NK-92 (cell line): ENCODE results near the gene ETV2.
"Not testable (repeated sequence)": the region's sequence is repeated elsewhere in the genome, so short reads cannot be mapped to it uniquely, and the experiment has no call there.

Source experiments
- DNase-seq: peaks from one replicate; lab custom pipeline; 2025; ENCODE audit not compliant: unreplicated experiment; lab: John Stamatoyannopoulos, UW

ETV2 gene

DNA sequence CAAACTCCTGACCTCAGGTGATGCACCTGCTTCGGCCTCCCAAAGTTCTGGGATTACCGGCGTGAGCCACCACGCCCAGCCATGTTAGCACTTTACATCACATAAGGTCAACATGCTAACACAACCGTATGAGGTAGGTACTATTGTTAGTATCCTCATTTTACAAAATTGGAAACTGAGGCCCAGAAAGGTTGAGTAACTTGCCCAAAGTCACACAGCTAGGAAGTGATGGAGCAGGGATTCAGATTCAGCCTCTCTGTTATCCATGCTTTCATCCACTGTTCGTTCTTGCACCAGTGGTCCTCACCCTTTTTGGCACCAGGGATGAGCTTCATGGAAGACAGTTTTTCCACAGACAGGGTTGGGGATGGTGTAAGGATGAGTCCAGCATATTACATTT, 15.2 kb downstream of the ETV2 start:
- no peak for DNase-seq

DNA sequence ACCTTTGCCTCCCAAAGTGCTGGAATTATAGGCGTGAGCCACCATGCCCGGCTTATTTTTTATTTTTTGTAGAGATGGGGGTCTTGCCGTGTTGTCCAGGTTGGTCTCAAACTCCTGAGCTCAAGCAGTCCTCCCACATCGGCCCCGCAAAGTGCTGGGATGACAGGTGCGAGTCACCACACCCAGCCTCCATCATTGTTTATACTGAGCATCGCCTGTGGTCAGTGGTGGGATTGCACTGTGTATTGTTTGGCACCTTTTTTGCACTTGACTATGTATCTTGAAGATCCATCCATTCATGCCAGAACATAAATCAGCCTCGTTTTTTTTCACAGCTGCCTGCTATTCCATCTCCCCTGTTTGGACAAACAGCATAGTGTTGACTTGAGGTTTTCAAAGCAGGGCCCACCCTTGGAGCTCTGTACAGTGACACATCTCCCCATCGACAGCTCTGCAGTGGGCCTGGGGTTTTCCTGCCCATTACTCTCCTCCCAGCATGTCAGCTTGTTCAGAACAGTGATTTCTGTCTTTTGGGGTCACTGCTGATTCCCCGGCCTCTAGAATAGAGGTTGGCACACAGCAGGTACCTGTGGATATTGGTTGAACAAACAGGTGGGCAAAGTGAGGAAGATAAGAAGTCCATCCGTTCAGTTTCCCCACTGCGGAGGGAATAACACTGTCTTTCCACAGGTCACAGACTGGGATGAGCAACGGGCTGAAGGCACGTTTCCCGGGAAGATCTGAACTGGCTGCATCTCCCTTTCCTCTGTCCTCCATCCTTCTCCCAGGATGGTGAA, 16.6 kb downstream of the ETV2 start:
- no peak for DNase-seq

DNA sequence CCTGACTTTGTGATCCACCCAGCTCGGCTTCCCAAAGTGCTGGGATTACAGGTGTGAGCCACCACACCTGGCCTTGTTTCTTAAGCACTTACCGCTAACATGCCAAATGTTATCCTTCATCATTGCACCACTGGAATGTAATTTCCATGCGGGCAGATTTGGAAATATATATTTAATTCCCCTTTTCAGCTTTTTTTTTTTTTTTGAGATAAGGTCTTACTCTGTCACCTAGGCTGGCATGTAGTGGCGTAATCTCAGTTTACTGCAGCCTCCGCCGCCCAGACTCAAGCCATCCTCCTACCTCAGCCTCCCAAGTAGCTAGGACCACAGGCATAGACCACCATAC, 20.4 kb downstream of the ETV2 start:
- DNase-seq = no peak

DNA sequence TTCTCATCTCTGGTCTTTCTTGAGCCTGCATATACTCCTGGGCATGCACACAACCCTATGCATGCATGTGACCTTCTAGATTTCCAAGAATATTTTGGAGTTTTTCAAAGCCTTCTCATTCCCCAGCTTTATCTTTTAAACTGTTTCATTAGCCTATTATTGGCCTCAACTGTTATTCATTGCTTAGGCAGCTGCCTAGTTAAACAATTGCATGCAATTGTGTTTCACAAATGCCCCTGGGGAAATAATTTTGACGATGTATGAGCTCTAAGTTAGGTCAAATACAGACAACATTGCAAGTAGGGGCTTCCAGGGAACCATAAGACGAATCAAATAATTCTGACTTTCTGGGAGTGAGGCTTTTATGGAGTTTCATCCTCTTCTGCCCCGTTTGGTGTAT, 22.4 kb downstream of the ETV2 start:
- DNase-seq = no peak

DNA sequence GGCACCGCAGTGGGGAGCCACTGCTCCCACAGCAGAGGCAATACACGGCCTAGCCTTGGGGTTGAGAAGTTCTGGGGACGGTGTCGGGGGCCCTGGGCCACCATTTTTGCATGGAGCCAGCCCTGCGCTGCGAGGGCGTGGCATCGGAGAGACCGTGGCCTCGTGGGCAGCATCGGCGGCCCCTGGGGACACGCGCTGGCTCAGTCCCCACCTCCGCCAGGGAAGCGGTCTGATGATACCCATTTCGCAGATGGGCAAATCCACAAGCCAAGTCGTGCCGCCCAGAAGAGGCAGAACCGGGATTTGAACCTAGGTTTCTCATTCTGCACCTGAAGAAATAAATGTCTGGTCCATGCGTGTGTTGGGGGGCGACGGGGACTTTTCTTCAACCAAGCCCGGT, 23.6 kb downstream of the ETV2 start:
- no peak for DNase-seq

DNA sequence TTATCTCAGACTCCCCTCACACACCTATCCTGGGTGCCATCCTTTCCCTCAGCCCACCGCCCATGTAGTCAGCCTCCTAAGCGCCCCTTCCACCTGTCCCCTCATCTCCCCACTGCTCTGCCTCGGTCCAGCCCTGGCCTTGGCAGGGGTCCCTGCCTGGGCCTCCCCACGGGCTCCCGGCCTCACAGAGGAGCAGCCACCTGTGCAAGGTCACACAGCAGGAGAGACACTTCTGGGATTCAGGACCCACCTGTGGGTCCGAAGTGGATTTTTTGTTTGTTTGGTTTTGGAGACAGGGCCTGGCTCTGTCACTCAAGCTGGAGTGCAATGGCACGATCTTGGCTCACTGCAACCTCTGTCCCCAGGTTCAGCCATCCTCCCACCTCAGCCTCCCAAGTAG, 24.1 kb downstream of the ETV2 start:
- no peak for DNase-seq

DNA sequence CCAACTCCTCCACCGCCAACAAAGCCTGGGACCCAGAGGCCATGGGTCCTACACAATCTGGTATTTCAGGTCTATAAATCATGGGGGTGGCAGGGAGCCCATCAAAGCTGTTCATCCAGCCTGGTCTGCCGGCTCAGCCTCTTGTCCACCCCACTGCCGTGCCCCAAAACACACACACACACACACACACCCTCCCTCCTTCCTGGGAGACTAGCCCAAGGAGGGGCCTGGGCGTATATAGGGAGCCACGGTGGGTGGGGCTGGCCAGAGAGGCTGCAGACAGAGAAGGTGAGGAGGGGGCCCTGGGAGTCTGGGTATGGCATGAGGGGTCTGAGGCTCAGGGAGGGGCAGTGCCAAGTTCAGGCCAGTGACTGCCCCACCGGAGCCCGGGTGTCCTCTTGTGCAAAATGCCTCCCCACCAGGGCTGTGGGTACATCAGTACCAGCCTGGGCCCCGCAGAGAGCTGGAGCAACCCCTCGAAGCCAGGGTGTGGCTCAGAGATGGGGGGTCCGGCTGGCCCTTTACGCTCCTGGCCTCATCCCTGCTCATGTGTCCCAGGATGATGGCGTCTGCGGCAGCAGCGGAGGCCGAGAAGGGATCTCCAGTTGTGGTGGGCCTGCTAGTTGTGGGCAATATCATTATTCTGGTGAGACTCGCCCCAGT, 24.8 kb downstream of the ETV2 start, which contains the start of gene UPK1A:
Gene UPK1A, plus strand, starts transcription at position 267 of the 663 bp plus-strand sequence. Its CDS starts 296 bp downstream, at position 563.
- no peak for DNase-seq

DNA sequence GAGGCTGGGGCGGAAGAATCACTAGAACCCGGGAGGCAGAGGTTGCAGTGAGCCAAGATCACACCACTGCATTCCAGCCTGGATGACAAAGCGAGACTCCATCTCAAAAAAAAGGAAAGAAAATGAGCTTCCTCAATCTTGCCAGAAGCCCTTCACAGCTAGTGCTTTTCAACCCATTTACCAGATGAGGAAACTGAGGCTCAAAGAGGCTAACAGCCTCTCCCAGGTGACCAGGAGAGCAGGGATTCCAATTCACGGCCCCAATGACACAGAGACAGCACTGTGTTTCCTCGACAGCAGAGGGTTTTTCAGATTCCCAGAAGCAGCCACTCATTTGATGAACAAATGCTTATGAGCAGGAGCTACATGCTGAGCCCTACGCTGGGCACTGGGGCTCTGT, 28.0 kb downstream of the ETV2 start:
- no peak for DNase-seq

DNA sequence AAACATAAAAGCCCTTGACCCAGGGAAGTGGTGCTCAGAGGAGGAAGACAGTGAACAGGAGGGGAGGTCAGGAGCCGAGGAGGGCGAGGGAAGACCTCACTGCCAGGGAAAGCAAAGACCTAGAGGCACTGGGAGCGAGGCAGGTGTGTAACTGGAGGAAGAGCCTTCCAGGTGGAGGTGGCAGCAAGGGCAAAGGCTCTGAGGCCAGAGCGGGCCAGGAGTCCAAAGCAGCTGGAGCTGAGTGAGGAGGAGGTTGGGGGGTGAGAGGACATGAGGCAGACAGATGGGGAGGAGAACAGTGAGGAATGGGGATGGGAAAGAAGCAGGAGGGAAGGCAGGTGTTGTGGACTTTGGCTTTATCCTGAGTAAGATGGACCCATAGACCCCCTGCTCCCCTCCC, 28.4 kb downstream of the ETV2 start:
- no peak for DNase-seq

DNA sequence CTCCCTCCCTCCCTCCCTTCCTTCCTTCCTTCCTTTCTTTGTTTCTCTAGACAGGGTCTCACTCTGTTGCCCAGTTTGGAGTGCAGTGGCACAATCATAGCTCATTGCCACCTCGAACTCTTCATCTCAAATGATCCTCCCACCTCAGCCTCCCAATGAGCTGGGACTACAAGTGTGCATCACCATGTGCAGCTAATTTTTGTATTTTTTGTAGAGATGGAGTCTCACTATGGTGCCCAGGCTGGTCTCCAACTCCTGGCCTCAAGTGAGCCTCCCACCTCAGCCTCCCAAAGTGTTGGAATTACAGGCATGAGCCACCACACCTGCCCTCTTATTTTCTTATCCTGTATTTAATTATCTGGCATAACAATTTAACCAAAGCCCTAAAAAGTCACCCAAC, 29.1 kb downstream of the ETV2 start:
- DNase-seq = no peak

DNA sequence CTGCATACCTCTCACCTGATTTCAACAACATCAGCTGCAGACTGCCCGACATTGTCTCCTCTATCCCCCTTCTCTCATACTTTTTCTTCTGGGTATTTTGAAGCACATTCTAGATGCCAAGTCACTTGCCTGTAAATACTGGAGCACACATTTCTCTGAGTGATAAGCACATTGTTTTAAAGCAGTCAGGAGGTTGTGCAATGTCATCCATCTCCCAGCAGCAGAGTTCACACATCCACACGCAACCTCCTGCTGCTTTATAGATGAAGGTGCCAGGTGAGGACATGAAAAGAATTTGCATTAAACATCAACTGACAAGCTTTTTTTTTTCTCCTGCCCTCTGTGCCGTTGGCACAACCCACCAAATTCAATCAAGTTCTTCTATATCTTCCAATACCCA, 30.3 kb downstream of the ETV2 start:
- DNase-seq = no peak

DNA sequence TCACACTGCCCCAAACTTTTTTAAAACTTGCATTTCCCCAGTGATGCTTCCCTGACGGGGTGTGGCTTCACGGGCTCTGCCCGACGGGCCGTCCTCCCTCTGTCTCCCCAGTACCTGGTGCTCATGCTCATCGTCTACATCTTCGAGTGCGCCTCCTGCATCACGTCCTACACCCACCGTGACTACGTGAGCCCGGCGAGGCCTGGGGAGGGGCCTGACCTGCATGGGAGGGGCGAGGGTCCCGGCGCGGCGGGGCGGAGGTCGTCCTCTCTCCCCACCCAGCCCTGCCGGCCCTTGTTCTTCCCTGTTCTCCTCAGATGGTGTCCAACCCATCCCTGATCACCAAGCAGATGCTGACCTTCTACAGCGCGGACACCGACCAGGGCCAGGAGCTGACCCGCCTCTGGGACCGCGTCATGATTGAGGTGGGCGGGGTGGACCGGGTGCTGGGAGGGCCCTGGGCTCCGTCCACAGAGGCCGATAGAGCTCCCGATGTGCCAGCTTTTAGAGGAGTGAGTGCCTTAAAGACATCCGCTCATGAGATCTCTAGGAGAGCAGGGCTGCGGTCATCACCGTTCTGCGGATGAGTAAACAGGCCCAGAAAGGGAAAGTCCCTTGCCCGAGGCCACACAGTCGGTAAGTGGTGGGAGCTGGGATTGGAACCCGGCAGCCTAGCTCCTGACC, 31.7 kb downstream of the ETV2 start:
- no peak for DNase-seq

DNA sequence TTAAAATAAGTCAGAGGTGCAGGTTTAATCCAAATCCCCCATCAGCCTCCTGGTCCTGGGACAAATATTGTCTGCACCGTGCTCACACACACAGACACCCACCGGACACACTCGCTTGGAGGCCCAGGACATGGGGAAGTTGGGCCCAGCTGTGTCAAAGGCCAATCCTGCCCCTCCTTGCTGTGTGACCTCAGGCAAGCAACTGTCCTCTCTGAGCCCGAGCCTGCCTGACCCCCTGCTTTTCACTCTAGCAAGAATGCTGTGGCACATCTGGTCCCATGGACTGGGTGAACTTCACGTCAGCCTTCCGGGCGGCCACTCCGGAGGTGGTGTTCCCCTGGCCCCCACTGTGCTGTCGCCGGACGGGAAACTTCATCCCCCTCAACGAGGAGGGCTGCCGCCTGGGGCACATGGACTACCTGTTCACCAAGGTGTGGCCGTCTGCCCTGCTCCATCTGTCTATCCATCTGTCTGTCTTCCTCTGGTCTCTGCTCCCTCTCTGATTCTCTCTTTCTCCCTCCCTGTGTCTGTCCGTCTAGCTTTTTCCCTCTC, 34.1 kb downstream of the ETV2 start:
- no peak for DNase-seq

DNA sequence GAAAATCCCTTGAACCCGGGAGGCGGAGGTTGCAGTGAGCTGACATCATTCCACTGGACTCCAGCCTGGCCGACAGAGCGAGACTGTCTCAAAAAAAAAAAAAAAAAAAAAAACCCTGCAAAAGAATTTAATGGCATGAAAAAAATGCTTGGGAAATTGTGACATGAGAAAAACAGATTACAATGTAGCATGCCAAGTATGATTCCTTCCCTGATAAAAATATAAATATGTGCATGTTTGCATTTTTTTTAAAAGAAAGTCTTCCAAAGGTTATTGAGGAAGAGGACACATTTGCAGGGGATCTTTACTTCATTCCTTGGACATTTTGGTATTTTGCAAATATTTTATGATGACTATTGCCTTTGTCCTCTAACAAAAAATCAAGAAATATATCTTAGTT, 48.3 kb downstream of the ETV2 start:
- DNase-seq = no peak

DNA sequence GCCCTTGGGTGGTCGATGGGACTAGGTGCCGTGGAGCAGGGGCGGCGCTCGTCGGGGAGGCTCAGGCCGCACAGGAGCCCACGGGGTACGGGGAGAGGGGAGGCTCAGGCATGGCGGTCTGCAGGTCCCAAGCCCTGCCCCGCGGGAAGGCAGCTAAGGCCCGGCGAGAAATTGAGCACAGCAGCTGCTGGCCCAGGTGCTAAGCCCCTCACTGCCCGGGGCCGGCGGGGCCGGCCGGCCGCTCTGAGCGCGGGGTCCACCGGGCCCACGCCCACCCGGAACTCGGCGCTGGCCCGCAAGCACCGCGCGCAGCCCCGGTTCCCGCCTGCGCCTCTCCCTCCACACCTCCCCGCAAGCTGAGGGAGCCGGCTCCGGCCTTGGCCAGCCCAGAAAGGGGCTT, 49.6 kb downstream of the ETV2 start:
- DNase-seq = not testable (repeated sequence)

DNA sequence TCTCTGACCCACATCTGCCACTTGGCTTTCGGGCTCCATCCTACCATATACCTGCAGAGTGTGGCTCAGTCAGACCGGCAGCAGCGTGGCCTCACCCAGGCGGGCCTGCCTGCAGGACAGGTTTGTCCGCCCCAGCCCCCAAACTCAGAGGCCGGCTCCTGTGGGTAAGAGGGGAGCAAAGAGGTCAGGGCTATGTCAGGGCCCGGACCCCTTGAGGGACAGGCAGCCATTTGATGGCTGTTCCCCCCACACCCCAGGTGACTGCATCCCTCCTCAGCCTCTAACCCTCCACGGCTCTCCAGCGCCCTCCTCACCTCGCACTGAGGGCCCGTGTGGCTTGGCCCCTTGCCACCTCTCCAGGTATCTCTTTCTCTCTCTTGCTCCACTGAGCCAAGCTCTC, 50.5 kb downstream of the ETV2 start:
- DNase-seq = no peak

DNA sequence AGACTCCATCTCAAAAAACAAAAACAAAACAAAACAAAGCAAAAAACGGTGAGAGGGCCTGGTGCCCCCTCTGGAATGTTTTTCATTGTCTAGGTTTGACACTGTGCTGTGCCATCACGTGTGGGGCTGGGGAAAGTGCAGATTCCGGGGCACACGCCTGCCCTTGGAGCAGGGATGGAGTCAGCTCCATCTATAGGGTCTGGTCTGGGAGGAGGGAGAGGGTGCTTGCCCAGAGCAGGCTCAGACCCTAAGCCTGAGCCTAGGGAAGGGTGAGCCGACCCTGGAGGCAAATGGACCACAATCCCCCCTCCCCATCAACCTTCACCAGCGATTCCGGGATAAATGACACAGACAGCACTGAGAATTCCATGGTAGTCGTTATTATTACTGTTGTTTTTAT, 51.9 kb downstream of the ETV2 start:
- no peak for DNase-seq

DNA sequence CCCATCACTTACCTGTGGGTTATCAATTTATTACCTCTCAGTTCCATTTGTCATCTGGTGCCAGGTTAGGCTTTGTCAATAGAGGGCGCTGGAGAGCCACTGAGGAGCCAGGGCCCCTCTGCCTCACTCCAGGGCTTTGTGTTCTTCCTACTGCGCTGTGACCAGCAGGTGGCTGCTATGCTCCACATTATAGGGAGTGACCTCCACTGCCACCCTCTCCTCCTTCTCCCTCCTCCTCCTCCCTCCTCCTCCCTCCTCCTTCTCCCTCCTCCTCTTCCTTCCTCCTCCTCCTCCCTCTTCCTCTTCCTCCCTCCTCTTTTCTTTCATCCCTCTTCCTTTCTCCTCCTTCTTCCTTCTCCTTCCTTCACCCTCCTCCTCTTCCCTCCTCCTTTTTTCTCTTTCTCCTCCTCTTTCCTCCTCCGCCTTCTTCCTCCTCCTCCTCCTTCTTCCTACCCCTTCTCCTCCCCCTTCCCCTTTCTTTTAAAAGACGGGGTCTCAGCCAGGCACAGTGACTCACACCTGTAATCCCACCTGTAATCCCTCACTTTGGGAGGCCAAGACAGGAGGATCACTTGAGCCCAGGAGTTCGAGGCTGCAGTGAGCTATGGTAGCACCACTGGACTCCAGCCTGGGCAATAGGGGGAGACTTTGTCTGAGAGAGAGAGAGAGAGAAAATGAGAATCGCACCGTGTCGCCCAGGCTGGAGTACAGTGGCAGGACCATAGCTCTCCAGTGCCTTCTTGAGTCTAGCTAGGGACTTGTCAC, 52.5 kb downstream of the ETV2 start:
- no peak for DNase-seq
